DMS153 treated with DMSO at 0.1 percent for 48 hours (cell line): ENCODE results near the gene SEC16A.
A peak's percentile ranks its signal among the peaks of the same experiment; 100 is the strongest.

Experiments
- DNase-seq: peaks from one replicate; lab custom pipeline; 2025; ENCODE audit not compliant: unreplicated experiment; lab: John Stamatoyannopoulos, UW

Gene SEC16A

DNA sequence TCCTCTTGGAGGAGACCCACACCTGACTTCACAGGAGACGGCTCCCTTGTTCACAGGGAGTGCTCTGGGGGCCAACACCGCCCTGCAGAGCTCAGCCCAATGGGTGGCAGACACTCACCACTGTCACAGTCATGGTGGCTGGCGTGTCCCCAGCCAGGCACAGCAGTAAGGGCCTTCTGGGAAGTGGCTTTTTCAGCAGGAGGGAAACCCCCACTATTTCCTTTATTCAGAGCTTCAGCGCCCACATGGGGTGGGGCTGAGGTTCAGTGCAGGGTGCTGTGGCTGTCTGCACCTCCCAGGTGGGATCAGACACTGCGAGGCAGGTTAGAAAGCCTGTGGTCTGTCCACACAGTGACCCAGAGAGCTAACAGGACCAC lies 79.3 kb downstream of the SEC16A start:
- DNase-seq: no peak

DNA sequence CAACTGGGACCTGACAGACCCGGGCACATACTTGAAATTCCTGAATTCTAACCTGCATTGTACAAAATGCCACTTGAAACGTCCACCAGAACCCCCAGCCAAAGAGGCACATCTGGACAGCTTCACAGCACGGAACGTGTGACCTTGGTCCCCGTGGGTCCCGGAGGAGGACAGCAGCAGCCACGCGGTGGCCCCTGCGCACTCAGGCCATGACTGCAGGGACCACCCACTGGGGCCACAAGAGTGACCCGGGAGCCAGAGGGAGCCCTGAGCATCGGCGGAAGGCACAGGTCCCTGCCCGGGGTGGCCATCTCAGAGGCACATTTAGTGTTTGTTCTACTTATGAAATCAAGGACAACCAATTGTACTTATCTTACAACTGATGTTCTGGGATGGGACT lies 80.8 kb downstream of the SEC16A start:
- no peak for DNase-seq

DNA sequence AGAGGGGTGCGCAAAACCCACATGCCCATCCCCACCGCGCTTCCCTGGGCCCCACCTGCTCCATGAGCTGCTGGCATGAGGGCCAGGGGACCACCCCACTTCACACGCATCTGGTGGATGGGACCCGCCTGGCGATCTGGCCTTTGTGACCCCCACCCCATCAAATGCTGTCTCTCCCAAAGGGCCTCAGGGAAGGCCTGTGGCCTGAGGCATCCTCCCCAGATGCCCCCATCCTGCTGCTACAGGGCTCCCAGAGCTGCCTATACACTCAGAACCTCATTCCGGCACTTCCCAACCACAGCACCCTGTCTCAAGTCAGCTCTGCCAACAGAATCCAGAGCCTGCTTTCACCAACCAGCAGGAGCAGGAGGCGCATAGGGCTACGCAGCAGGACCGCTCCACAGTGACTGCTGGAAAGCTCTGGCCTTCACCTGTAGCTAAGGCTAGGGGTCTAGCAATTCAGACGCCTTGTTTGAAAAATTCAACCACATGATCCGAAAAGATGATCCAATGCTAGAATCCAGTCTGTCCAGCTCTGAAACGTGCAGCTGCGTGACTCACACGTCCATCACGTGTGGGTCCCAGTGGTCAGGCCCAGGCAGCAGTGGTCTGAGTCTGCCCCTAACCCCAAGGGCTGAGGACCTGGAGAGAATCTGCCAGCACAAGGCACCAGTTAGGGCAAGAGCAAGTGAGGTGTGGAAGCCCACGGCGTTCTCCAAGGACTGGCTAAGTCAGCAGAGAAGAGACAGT lies 81.5 kb downstream of the SEC16A start:
- DNase-seq: no peak

DNA sequence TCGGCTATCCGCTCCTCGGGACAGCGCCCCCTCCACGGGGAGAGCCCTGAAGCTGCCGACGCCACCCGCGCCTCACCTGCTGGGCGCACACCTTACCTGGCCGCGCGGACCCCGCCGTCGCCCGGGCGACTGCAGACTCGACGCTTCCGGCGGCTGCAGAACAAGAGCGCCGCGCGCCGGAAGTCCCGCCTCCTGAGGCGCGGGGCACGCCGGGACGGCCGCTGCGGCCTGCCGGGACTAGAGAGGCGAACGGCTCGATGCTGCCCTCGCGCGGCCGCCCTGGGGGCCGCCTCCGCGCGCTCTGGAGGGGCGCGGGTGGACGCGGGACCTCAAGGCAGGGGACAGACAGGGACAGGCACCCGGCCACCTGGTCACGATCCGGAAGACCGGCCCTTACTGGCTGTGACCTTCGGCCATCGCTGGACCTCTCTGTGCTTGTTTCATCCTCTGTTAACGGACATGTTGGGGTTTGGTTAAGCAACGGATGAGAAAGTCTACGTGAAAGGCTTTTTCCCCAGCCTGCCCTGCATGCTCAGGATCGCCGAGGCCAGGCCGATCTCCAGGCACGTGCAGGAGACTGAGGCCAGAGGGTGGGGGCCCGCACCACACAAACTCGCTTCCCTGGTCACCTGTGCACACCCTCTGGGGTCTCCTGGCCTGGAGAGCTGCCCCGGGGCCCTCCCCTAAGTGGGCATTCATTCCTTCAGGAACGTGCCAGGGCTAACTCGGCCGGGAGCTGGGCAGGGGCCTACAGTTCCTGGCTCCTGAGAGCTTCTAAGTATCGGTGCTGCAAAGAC lies 82.6 kb downstream of the SEC16A start, which contains the start of gene SNAPC4:
SNAPC4 (minus strand) TSS at position 133 of the 797 bp plus-strand sequence. CDS start 1,742 bp downstream, outside the sequence.
- peak; percentile 77 for DNase-seq

DNA sequence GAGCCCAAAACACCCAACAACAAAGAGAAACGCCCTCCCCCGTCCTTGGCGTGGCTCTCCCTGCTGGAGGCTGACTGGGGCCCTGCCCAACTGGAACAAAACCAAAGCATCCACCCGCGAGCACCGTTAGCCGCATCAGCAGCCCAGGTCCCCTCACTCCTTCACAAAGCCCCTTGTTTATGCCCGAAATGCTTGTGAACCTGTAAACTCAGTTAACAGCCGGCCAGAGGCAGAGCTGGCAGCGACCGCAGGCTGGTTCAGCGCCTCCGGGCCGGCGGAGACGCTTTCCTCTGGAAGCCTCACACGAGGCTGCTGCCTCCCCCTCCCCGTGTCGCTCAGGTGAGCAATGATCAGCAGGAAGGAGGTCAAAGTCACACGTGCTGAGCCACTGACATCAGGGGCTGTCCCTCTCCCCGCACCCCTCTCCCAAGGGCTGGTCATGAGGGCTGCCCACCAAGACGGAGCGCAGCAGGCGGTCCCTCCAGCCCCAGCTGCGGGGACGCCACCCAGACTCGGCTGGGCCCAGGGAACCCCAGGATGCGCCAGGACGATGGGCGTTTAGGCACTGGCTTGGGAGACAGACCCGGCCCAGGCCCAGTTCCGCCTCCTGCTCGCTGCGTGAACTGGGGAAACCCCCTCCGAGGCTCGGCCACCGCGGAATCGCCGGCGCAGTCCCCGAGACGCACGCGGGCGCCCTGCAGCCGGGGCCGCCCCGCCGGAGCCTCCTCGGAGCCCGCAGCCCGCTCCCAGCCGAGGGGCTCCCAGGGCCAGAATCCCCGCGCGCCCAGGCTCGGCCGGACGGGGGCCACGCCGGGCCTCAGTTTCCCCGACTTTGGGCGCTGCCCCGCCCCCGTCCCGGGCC lies 83.4 kb downstream of the SEC16A start:
- DNase-seq: no peak

DNA sequence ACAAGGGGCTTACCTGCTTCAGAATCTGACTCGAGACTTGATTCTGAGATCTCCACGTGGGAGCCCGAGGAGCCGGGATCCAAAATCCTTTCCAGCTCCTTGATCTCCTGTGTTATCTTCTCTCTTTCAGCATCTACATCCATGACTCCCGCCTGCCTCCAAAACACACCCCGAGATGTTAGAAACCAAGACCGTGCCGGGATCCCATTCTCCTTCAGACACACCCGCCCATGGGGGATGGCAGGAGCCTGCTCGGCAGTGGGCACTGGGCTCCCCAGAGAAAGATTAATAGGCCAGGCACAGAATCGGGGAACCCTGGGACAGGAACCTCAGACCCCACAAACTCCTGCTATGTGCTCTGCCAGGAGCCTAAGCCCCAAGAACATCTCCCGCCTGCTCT lies 84.6 kb downstream of the SEC16A start:
- no peak for DNase-seq

DNA sequence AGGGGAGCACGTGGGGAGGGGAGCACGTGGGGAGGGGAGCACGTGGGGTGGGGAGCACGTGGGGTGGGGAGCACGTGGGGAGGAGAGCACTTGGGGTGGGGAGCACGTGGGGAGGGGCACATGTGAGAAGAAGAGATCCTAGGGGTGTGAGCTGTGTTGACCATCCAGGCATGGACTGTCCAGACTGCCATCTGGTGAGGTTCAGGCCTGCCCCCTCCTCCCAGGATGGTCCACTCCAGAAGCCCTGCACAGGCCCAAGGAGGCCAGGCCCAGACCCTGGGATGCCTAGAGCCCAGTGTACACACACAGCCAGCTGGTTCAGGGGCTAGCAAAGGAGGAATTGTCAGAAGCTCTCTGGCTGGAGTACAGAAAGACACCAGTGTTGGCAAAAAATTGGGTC lies 85.2 kb downstream of the SEC16A start:
- DNase-seq: no peak

DNA sequence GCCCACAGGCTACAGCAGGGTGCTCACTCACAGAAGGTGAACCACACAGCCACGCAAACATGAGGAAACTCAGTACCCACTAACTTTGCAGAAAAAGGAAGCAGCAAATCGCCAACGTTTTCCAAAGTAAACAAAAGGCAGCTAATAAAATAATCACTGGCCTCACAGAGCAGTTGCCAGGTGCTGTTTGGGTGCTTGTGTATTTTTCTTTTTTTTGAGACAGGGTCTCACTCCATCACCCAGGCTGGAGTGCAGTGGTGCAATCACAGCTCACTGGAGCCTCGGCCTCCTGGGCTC lies 86.7 kb downstream of the SEC16A start:
- no peak for DNase-seq

DNA sequence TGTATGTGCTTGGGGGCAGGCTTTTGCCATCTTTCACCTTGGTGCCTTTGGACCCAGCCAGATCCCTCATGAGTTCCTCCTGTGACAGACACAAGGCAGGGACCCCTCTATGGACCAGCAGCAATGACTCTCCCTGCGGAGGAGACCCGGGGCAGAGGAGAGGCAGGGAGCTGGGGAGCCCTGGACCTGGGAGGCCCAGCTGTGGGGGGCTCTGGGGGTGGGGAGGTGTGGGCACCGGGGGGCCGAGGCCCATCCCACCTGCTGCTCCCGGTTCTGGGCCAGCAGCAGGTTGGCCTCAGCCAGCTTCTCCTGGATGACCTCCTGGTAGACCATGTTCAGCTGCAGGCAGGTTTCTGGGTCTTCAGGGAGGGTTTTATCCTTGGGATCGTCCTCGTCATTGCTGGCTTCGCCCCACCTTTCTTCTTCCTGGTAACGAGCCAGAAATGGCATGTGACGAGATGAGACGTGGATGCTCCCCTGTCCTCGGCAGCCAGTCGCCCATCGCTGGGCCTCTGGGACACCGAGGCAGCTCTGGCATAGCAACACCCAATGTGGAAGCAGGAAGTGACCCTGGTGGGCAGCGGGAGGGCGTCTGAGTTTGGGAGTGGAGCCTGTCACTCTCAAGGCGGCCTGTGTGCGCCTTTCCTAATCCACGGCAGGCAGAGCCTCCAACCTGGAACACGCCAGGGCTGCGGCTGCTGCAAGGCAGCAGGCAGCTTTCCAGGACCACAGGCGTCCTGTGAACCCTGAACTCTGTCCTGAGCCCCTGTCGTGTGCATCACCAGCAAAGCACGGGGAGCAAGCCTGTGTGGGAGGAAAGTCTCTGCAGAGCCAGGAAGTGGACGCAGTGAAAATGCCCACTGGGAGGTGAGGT lies 87.3 kb downstream of the SEC16A start:
- no peak for DNase-seq

DNA sequence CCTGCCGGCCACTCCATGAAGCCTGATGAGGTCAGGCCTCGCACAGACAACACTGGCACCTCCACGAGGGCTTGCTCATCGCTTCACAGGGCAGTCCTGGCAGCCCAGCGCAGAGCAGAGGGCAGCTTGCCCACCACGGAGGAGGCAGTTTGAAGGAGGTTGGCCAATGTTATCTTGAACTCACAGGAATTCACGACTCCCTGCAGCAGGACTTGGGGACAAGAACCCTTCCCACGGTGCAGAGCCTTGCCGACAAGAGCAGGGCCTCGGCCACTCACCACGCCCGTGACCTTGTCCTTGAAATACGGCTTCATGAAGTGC lies 87.9 kb downstream of the SEC16A start:
- DNase-seq: no peak

DNA sequence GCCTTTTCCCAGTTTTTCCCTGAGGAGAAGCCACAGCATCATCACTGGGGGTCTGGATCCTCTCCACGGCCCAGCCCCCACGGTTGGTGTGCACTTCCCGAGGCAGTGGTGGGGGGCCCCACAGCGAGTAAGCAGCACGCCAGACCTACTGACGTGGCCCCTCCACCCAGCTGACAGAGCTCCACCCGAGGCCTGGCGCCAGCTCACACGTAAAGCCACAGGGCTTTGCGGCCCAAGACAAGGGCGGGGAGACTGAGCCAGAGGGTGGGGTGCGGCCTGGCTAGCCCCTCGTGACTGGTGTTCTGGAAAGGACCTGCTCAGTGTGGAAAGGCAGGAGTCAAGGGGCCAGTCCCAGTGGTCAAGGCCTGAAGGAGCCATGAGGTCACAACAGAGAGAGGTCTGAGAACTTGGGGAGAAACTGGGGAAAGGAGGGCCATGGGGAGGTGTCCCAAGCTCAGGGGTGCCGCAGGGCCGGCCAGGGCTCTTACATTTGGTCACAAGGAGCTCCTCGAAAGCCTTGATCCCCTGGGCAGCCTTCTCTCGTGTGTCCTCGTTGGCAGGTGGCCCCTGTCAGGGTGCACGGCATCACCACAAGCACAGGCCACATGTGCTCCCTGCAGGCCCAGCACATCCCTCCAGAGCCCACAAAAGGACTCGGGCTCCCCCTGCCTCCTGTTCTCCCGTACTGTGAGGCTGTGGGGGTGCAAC lies 88.4 kb downstream of the SEC16A start:
- no peak for DNase-seq

DNA sequence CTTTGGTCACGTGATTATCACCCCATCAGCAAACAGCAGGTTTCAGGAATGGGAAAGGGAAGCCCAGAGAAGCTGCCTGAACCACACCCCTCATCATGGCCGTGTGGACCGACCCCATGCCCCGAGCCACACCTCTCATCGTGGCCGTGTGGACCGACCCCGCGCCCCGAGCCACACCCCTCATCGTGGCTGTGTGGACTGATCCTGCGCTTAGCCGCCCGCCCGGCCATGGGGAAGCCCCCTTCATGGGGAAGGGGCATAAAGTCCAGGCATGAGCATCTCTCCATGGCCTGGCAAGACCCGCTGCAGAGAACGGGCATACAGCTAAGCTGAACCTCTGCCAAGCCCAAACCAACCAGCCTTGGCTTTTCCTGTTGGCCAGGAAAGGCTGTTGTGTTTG lies 89.3 kb downstream of the SEC16A start:
- no peak for DNase-seq

DNA sequence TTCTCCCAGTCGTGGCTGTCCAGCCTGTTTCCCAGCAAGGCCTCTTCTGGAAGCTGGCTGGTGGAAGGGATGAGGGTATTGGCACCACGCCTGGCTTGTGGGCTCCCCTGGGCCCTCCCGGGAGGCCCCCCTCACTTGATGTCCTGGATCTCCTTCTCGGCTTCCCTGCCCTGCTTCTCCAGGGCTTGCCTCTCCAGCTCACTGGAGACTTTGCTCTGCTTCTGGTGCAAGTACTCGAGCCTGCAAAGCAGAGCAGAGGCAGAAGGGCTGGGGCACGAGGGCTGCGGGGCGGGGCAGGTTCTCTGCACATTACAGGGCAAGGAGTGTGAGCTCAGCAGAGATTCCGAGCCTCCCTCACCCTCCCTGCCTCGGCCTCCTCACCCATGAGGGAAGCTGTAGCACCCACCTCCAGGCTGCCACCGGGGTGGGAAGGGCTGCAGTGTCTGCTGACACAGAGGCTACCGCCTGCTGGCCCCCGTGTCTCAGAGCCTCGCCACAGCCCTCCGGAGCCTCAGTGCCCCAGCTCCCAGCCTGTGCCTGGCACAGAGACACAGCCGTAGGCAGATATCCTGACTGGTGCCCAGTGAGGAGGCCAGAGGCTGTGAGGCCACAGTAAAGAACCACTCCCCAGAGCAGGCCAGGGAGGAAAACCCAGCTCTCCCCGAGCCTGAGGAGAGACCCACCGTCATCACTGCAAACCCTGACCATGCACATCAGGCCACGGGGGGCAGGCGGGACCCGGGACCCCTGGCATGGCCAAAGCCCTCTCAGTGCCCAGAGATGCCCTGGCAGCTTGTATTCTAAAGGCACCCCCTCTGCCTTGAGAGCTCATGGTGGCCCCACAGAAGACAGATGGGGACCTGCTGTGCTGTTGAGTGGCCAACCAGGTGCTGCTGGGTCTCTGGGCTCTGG lies 90.0 kb downstream of the SEC16A start:
- DNase-seq: no peak

DNA sequence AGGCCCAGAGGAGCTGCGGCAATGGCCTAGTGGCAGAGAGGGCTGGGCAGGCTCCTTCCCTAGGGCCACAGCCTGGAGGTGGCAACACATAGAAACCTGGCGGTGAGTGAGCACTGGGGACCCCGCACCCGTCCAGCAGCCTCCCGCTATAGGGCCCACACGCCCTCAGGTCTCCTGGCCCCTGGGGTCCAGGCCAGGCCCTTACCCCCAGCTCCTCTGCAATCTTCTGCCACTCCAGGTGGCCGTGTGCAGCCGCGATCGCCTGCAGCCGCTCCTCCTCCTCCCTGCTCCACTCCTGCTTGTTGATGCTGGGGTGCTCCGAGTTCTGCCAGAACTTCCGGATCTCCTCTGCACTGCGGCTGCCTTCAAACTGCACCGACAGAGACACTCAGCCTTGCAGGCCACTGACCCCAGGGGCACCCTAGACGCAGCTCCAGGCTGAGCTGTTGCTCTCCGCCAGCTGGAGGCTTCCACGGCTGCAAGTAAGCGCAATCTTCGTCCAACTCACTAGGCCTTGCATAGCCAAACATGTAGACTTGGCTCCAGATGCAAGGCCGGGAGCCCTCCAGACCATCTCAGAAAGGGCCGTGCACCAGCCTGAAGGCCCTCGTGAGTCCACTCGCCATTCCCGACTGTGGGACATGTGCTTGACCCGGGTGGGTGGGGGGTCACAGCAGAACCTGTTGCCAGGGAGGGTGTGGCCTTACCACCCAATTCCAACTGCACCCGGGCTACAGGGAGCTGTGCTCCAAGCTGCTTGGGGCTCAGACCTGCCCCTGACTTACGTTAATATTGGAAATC lies 90.9 kb downstream of the SEC16A start:
- no peak for DNase-seq
